Natural killer cell (primary cell): ENCODE data around the gene XXYLT1. TPM values are rescaled to one million over a fixed set of nuclear protein-coding genes. Genes with fewer than 3 reads are reported as not detected.

Experiments used
- total RNA-seq, 4 donors: library from RNA; stranded (reverse); fragments of 120-200 nt in 1 of 4; gene quantifications; one replicate each; pipeline versions ENCODE4 v1.2.3 to v1.2.4, GENCODE V29; 2013 to 2022

The XXYLT1 gene
- total RNA-seq, 3 donors from 2014 or later (not counting 1 experiment from before 2014, with no cell fraction given), result 8.7 to 13.6 (median 10.2) TPM

Other genes starting within 250 kb of the XXYLT1 start
- 100 to 1,000 TPM; 103 to 132 (median 128) TPM for gene ACAP2, start 171.9 kb upstream of the XXYLT1 start, total RNA-seq